HG03469 (cell line): ENCODE data around the gene NDUFA6.
A peak's percentile ranks its signal among the peaks of the same experiment; 100 is the strongest.
"Not testable (repeated sequence)": the region's sequence is repeated elsewhere in the genome, so short reads cannot be mapped to it uniquely, and the experiment has no call there.

Source experiments
- ATAC-seq: cut with Tn5 transposase; IDR thresholded peaks from one replicate; pipeline ENCODE4 v1.9.1; 2021; ENCODE audit warnings: mild to moderate bottlenecking, moderate library complexity, moderate number of reproducible peaks; ENCODE audit not compliant: unreplicated experiment

The NDUFA6 gene

DNA sequence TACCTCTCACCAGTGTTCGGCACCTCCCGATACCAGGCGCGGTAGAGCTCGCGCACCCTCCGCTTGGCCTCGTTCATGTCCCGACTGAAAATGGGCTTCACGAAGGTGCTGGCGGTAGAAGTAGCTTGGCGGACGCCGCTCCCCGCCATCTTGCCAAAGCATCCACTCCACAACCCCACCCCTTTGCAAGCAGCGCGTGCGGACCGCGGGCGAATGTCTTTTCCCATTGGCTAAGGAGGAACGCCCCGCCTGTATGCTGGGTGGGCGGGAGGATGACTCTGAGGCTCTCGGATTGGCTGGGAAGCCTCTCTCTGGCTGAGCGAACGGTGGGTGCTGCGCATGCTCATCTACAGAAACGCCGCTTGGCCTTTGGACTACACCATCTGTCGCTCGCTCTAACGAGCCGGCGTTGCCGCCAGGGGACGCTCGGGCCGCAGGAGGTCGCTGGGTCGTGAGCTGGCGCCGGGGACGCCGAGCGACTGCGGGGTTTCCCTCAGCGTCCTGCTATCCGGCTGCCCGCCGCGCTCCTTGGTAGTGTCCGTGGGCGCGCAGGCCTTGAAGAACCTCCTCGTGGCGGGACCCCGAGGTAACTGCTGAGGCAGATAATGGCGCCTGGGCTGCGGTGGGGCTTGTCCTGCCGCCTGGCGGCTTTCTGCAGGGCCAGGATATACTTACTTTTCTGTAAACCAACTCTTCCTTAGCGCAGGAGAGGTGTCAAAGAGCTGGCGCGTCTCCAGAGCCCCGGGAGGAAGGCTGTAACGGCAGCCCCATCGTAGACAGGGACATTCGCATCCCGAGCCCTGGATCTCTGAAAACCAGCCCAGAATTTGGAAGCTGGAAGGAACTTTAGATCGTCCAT lies at the start of gene NDUFA6:
Gene NDUFA6 (minus strand): TSS at position 177 of the 859 bp plus-strand sequence. CDS start 28 bp downstream, at position 149.
- peak; percentile 83 for ATAC-seq

DNA sequence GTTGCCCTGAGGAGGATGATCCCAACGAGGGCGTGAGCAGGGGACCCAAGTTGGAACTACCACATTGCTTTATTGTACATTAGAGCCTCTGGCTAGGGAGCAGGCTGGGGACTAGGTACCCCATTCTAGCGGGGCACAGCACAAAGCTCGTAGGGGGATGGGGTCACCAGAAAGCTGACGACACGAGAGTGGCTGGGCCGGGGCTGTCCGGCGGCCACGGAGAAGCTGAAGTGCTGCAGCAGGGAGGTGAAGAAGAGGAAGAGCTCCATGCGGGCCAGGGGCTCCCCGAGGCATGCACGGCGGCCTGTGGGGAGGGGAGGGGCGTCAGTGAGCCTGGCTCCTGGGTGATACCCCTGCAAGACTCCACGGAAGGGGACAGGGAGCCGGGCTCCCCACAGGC lies 49.6 kb upstream of the NDUFA6 start:
- not testable (repeated sequence) for ATAC-seq

DNA sequence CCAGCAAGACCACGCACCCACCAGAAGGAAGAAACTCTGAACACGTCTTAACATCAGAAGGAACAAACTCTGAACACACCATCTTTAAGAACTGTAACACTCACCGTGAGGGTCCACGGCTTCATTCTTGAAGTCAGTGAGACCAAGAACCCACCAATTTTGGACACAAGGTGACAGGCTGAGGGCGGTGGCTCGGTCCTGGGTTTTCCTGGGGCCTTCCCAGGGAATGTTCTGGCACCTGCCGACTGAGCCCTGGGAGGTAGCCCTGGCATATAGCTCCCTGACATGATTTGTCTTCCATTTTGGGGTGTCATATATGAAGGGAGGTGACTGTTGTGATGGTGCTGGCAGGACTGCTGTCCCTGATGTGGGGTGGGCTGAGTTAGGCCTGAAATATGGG lies 48.9 kb upstream of the NDUFA6 start:
- ATAC-seq = not testable (repeated sequence)

DNA sequence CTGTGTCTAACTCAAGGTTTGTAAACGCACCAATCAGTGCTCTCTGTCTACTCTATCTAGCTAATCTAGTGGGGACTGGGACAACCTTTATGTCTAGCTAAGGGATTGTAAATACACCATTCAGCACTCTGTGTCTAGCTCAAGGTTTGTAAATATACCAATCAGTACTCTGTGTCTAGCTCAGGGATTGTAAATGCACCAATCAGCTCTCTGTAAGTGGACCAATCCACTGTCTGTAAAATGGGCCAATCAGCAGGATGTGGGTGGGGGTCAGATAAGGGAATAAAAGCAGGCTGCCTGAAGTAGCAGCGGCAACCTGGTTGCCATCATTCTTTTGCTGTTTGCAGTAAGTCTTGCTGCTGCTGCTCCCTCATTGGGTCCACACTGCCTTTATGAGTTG lies 48.4 kb upstream of the NDUFA6 start:
- no peak for ATAC-seq

DNA sequence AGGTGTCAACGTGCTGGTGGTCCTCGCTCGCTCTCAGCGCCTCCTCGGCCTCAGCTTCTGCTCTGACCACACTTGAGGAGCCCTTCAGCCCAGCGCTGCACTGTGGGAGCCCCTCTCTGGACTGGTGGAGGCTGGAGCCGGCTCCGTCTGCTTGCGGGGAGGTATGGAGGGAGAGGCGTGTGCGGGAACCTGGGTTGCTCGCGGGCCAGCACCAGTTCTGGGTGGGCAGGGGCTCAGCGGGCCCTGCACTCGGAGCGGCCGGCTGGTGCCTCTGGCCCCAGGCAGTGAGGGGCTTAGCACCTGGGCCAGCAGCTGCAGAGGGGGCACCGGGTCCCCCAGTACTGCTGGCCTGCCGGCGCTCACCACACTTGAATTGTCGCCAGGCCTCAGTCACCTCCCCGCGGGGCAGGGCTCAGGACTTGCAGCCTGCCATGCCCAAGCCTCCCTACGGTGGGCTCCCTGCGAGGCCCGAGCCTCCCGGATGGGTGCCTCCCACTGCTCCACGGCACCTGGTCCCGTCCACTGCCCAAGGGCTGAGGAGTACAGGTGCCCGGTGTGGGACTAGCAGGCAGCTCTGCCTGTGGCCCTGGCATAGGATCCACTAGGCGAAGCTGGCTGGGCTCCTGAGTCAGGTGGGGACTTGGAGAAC lies 47.7 kb upstream of the NDUFA6 start:
- no peak for ATAC-seq

DNA sequence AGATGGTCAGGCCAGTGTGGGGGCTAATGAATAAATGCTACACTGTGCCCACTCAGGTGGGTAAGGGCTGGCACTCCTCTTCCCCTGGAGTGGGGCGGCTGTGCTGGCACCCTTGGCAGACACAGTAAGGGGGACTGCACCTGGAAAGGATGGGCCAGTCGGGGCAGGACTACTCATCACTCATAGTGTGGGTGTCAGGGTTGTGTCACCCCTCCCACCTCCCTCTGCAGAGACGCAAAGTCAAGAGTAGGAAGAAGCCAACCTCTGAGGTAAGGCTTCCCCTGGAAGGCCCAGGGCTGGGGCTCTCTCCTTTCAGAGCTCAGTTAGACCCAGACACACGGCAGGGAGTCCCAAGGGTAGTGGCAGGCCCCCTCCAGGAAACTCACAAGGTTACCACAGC lies 45.1 kb upstream of the NDUFA6 start:
- not testable (repeated sequence) for ATAC-seq

DNA sequence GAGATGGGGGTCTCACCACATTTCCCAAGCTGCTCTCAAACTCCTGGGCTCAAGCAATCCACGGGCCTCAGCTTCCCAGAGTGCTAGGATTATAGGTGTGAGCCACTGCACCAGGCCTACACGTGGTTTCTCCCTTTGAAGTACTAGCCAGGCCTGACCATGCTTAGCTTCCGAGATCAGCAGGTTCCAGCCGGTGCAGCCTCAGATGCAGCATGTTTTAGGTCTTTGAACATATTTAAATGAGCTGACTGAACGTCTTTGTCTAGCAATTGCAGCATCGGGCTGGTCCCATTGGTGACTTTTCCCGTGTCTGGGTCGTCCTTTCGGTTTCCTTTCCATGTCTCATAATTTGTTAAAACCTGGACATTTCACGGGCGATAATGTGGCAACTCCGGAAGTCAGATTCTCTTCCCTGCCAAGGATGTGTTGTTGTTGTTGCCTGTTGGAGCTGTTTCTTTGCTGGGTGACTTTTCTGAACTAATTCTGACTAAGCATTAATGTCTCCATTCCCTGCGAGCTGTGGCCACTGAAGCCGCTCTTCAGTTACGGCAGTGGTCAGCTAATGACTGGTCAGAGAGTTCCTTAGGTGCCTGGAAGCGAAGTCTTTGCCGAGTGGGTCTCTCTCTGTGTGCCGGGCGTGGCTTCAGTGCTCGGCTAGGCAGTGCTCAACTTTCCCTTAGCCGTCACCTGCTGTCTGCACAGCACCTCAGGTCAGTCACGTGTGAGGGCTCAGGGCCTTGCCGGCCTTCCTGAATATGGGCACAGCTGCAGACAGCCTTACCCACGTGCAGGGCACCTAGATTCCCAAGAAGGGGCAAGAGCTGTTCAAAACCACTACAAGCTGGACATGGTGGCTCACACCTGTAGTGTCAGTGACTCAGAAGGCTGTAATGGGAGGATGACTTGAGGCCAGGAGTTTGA lies 43.8 kb upstream of the NDUFA6 start:
- ATAC-seq = no peak

DNA sequence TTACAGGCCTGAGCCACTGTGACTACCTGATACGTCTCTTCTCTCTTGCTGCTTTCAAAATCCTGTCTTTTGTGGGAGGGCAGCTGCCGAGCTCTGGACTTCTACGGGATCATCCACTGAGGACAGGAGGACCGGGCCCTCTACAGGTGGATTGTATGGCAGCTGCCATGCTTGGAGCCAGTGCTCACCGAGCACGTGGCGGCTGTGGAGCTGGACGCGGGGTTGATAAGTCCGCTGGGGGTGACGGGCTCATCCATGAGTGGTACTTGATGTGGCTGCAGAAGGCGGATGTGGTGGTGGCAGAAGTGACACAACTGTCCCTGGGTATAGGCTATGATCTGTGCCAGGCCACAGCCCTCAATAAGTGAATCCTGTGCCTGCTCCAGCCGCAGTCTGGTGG lies 41.9 kb upstream of the NDUFA6 start:
- no peak for ATAC-seq

DNA sequence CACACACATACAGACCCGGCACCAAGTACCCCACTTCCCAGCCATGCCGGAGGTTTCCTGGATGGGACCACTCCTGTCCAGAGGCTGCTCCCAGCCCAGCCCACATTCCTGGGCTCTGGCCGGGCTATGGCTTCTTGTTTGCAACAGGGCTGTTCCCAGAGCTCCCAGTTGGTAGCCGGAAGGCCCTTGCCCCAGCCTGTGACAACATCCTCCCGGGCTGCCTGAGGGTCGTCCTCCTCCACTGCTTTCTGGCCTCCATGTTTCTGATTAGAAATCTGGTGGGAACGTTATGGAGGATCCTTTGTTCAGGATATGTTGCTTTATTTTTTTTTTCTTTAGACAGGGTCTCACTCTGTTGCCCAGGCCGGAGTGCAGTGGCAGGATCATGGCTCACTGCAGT lies 41.0 kb upstream of the NDUFA6 start:
- no peak for ATAC-seq

DNA sequence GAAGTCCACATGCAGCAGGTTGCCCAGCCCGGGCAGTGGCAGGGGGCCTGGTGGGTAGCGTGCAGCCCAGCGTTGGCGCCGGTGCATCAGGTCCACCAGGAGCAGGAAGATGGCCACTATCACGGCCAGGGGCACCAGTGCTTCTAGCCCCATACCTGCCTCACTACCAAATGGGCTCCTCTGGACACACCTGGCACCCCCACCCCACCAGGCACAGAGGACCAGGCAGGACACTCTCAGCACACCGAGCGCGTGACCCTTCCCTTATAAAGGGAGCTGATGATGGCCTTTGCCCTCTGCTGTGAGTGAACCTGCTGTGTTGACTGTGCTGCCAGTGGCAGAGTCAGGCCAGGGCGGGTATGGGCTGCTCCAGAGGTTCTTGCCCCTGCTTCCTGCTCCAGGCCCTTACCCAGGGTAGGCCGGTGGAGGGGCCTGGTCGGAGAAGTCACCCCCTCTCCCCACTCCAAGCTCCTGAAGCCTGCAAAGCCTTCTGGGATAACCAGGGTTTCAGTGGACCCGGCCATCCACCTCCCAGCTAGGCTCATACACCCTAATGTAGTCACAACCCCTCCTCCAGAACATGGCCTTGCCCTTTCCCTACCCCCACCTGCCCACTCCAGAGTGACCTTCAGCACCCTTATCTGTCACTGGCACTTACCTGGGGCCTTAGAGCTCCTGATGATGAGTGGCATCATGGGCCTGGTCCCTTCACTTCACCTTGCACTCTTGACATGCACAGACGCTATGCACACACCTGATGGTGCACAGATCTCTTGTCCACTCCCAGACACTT lies 40.3 kb upstream of the NDUFA6 start, which contains the start of gene CYP2D6:
Gene CYP2D6 (minus strand): TSS at position 172 of the 793 bp plus-strand sequence. CDS start 19 bp downstream, at position 153.
- not testable (repeated sequence) for ATAC-seq

DNA sequence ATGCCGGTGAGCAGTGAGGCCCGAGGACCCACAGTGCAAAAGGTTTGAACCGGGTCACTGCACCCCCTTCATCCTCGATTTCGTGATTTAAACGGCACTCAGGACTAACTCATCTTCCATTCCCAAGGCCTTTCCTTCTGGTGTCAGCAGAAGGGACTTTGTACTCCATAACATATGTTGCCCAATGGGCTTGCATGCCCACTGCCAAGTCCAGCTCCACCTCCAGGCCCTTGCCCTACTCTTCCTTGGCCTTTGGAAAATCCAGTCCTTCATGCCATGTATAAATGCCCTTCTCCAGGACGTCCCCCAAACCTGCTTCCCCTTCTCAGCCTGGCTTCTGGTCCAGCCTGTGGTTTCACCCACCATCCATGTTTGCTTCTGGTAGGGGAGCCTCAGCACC lies 39.6 kb upstream of the NDUFA6 start:
- ATAC-seq = not testable (repeated sequence)

DNA sequence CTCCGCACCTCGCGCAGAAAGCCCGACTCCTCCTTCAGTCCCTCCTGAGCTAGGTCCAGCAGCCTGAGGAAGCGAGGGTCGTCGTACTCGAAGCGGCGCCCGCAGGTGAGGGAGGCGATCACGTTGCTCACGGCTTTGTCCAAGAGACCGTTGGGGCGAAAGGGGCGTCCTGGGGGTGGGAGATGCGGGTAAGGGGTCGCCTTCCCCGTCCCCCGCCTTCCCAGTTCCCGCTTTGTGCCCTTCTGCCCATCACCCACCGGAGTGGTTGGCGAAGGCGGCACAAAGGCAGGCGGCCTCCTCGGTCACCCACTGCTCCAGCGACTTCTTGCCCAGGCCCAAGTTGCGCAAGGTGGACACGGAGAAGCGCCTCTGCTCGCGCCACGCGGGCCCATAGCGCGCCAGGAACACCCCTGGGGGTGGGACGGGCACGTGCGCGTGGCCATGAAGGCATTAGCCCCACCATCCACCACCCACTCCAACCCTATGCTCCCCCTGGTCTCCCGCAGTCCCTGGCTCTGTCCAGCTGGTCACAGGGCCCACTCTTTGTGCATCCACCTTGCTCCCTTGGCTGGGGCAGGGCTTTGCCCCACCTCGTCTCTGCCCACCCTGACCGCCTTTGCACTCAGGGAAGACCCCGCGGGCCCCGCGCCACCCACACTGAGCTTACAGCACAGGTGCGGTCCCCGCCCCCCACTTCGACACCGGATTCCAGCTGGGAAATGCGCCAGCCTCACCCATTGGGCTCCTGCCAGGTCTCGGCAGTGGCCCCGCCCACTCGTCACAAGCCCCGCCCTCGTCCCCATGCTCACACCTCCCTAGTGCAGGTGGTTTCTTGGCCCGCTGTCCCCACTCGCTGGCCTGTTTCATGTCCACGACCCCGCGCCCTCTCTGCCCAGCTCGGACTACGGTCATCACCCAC lies 38.5 kb upstream of the NDUFA6 start:
- ATAC-seq = not testable (repeated sequence)

DNA sequence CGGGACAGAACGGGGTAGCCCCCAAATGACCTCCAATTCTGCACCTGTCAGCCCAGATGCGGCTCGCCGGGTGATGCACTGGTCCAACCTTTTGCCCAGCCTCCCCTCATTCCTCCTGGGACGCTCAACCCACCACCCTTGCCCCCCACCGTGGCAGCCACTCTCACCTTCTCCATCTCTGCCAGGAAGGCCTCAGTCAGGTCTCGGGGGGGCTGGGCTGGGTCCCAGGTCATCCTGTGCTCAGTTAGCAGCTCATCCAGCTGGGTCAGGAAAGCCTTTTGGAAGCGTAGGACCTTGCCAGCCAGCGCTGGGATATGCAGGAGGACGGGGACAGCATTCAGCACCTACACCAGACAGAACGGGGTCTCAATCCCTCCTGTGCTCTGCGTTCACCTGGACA lies 37.4 kb upstream of the NDUFA6 start:
- not testable (repeated sequence) for ATAC-seq

DNA sequence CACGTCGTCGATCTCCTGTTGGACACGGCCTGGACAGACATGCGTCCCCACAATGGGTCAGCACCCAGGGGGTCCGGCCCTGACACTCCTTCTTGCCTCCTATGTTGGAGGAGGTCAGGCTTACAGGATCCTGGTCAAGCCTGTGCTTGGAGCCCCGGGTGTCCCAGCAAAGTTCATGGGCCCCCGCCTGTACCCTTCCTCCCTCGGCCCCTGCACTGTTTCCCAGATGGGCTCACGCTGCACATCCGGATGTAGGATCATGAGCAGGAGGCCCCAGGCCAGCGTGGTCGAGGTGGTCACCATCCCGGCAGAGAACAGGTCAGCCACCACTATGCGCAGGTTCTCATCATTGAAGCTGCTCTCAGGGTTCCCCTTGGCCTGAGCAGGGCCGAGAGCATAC lies 37.0 kb upstream of the NDUFA6 start:
- ATAC-seq = no peak

DNA sequence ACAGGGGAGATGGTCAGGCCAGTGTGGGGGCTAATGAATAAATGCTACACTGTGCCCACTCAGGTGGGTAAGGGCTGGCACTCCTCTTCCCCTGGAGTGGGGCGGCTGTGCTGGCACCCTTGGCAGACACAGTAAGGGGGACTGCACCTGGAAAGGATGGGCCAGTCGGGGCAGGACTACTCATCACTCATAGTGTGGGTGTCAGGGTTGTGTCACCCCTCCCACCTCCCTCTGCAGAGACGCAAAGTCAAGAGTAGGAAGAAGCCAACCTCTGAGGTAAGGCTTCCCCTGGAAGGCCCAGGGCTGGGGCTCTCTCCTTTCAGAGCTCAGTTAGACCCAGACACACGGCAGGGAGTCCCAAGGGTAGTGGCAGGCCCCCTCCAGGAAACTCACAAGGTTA lies 33.0 kb upstream of the NDUFA6 start:
- not testable (repeated sequence) for ATAC-seq

DNA sequence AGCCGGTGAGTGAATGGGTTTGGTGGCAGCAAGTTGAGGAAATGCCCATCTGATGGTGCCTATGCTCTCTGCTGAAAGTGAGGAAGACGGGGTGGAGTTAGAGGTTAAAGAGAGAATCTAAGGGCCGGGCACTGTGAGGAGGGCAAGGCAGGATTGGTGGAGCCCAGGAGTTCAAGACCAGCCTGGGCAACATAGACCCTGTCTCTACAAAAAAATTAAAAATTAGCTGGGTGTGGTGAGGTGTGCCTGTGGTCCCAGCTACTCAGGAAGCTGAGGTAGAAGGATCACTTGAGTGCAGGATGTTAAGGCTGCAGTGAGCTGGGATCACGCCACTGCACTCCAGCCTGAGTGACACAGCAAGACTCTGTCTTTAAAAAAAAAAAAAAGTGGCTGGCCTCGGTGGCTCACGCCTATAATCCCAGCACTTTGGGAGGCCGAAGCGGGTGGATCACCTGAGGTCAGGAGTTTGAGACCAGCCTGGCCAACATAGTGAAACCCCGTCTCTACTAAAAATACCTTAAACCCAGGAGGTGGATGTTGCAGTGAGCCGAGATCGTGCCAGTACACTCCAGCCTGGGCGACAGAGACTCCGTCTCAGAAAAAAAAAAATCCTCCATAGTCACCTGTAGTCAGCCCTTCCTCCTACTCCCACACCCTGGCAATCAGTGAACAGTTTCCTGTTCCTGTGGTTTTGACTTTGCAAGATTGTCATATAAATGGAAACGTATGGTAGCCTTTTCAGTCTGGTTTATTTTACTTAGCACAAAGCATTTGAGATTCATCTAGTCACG lies 29.9 kb upstream of the NDUFA6 start:
- not testable (repeated sequence) for ATAC-seq

DNA sequence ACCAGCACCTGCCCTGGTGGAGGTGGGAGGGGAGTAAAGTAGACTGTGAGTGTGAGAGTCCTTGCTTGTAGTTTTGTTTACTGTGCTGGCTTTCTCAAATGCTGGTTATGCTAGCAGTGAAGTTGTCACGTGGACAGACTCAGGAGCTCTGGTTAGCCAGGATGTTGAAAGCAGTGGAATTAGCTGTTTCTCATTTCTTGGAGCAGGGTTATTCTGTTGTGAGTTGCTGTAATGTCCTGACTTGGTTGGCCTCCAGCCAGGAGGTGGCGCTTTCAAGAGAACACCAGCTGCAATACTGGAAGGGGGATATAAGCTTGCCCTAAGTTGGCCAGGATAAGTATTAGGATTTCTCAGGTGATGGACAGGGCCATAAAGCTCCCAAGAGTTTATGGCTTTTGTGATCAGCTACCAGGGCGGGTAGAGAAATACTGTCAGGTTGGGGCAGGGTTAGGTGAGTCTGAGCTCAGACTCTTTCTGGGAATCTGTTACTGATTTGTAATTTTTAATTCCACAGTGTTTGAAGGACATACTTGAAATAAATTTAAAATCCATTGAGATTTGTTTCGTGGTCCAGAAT lies 26.4 kb upstream of the NDUFA6 start:
- ATAC-seq = no peak

DNA sequence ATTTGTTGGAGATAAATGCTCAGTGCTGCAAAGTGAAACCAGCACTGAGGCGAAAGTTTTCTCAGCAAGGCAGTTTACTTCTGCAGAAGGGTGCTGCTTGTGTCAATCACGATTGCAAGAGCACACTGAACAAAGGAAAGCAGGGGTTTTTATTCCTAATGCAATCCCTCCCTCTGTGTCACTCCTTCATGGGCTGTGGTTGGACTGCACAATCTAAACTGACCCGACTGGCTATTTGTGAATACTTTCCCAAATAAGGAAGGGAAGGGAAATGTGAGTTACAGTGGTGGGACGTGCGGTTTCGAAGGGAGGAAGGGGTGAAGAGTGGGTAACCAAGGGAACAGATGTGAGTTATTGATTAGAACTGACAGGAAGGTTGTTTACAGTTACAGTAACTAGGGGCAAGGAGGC lies 24.9 kb upstream of the NDUFA6 start:
- ATAC-seq = not testable (repeated sequence)
